GM18907 (cell line): ENCODE results near the gene ETFB.

Experiments used
- ATAC-seq: cut with Tn5 transposase; IDR thresholded peaks from one replicate; pipeline ENCODE4 v1.9.1; 2021; ENCODE audit warnings: mild to moderate bottlenecking, moderate library complexity; ENCODE audit not compliant: unreplicated experiment

ETFB gene

DNA sequence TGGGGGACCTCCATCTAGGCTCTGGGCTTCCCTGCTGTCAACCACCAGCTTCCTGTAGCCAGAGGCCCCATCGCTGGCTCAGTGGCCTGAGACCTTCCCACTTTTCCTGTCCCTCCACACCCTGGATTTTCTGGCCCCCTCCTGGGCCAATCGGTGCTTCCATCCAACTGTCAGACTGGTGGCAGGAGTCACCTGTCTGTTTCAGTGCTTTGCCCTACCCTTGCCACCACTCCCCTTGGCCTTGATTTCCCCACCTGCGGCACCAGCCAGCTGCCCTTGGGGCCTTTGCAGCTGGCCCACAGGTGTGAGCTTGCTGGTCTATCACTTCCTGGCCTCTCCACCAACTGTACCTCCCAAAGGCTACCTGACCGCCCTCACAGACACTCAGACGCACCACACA is 36.8 kb downstream of the ETFB start:
- ATAC-seq = no peak

DNA sequence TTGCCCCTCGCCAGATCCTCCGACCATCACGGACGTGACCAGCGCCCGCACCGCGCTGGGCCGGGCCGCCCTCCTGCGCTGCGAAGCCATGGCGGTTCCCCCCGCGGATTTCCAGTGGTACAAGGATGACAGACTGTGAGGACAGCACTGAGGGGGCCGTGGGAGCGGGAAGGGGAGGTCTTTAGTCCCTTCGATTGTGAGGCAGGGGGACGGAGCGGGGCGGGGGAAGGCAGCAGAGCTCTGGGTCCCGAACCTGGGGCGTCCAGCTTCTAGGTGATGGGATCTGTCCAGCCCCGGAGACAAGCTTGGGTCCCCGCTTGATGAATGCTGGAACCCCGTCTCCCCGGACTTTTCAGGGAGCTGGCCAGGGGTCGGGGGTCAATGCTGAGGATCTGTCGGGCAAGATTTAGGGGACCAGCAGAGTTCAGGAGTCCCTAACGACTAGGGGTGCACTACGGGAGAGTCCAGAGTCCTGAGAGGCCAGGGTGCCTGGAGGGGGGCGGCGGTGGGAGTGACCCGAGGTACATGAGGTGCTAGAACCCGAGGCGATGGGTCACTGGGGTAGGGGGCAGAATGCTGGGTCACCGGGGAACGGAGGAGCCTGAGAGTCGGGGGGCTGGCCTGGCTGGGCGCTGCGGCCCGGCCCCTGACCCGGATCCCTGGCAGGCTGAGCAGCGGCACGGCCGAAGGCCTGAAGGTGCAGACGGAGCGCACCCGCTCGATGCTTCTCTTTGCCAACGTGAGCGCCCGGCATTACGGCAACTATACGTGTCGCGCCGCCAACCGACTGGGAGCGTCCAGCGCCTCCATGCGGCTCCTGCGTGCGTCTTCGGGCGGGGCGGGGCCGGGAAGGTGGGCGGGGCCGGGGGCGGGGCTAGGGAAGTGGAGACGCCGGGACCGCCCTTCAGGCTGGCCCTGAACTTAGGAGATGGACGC is 38.9 kb downstream of the ETFB start:
- ATAC-seq = no peak

DNA sequence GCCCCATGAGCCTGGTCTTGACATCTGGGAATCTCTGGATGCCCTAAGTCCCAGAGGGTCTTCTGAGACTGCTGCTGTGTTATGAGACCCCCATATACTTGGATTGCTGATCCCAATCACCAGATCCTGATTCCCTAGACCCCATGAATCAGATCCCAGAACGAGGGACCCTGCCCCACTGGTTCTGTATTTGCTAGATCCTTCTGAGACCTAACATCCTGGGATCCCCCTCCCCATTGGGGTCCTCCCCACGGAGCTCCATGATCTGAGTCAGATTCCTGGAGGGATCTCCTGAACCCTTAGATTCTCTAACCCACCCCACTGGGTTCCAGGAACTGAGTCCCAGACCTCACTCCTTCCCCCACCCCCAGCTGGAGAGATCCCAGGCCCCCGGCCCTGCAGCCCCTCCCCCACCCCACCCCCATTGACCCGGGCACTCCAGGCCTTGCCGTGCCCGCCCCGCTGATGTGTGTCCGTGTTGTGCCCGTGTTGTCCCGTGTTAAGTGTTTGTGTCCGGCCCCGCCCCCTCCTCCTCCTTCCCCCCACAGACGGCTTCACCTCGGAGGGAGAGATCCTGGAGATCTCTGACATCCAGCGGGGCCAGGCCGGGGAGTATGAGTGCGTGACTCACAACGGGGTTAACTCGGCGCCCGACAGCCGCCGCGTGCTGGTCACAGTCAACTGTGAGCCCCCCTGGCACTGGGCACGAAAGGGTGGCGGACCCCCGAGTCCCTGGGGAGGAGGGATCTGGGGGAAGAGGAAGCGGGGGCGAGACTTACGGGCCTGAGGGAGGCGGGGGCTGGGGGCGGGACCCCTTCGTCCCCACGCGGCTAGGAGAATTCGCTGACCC is 39.7 kb downstream of the ETFB start:
- no peak for ATAC-seq

DNA sequence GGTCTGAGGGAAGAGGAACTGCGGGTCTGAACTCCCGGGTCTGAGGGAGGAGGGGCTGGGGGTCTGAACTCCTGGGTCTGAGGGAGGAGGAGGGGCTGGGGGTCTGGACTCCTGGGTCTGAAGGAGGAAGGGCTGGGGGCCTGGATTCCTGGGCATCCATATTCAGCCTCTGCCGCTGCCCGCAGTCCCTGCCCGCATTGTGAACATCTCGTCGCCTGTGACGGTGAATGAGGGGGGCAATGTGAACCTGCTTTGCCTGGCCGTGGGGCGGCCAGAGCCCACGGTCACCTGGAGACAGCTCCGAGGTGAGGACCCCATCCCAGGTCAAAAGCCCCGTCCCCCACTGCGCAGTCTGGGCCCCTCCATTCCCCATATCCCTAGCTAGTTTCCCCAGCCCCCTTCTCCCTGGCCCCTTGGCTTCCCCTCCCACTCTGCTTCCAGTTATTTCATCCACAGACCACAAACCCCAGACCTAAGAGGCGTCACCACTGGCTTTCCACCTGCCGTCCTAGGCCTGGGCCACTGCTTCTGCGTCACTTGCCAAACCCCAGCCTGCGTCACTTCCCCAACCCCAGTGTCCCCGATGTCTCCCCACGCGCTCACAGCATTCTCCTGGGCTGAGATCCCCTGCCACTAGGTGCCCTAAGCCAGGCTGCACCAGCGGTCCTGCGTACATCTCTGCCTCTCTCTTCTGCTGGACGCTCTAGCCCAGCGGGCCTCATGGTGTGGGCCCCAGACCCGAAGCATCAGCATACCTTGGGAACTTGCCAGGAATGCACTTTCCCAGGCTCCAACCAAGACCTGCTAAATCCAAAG is 40.8 kb downstream of the ETFB start:
- no peak for ATAC-seq

DNA sequence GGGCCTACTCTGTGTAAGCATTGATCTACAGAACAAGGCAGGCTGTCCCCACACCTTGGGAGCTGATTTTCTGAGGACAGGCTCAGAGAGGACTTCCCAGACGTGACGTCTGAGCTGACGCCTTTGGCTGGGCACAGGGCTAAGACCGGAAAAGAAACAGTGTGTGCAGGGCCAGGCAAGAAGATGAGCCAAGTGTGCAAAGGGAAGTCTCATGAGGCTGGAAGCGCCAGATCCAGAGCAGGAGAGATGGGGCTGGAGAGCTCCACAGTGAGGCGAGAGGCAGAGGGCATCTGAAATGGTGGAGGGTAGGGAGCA is 42.1 kb downstream of the ETFB start:
- ATAC-seq = no peak

DNA sequence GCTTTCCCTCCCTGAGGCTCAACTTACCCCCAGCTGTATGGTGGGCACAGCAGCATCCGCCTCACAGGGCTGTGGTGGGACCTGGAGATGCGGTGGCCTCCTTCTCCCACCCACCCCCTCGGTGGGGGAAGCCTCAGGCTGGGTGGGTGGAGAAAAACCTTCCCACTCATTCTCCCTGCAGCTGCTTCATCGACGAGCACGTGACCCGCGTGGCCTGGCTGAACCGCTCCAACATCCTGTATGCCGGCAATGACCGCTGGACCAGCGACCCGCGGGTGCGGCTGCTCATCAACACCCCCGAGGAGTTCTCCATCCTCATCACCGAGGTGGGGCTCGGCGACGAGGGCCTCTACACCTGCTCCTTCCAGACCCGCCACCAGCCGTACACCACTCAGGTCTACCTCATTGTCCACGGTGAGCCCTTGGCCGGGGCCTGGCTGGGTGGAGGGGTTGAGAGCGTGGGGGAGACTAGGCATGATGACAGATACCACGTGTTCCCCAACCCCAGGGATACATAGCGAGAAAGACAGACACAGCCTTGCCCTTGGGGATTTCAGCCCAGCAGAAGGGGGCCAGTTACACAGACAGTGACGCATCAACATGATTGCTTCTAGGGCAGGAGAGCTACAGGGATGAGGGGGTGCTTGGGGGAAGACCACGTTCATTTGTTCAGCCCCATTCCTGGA is 42.6 kb downstream of the ETFB start:
- no peak for ATAC-seq

DNA sequence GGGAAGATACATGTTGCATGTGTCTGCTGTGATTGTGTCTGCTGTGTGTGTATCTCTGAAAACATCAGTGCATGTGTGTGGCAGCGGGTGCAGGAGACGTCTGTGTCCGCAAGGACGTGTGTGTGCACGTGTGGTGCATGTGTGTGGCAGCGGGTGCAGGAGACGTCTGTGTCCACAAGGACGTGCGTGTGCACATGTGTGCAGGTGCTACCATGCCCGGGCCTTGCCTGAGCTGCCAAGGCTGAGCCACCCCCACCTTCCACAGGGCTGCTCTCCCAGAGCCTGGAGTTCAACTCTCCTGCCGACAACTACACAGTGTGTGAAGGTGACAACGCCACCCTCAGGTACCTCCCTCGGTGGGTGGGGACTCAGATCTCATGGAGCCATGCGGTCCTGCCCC is 44.4 kb downstream of the ETFB start:
- ATAC-seq = no peak

DNA sequence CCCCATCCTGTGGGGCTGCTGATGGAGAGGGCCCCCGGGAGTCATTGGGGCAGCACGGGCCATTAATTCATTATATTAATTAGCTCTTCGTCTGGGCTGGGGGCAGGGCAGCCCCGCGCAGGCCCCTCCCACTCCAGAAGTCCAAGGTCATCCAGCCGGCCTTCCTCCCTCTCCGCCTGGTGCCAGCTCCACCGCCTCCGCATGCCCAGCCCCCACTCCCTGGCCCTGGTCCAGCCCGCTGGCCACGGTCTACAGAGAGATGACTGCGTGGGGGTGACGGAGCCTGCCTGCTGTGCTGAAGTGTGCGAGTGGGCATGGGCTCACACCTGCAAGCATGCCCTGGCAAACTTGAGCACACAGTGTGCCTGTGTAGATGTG is 45.9 kb downstream of the ETFB start:
- no peak for ATAC-seq

DNA sequence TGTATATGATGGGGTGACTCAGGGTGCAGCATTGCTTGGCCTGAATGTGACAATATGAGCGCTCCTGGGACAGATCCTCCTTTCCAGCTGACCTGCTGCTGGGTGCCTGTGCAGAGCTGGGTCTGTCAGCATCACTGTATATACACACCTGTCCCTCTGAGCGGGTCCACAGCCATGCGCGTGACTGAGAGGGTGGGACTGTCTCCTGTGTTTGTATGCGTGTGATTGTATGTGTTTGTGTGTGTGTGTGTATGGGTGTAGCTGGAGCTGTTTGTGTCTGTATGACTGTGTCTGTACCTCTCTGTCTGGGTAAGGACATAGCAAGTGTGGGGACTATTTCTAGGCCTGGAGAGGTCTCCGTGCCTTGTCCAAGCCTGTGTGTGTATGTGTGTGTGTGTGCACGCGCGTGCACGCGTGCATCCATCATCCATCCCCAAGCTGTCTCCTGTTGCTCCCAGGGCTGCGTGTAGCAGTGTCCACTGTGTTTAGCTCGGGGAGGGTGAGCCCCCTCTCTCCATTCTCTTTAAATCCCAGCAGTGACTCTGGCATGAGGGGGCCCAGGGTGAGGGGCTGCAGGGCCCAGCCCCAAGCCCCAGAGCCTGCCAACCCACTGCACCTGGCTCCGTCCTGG is 46.4 kb downstream of the ETFB start:
- no peak for ATAC-seq

DNA sequence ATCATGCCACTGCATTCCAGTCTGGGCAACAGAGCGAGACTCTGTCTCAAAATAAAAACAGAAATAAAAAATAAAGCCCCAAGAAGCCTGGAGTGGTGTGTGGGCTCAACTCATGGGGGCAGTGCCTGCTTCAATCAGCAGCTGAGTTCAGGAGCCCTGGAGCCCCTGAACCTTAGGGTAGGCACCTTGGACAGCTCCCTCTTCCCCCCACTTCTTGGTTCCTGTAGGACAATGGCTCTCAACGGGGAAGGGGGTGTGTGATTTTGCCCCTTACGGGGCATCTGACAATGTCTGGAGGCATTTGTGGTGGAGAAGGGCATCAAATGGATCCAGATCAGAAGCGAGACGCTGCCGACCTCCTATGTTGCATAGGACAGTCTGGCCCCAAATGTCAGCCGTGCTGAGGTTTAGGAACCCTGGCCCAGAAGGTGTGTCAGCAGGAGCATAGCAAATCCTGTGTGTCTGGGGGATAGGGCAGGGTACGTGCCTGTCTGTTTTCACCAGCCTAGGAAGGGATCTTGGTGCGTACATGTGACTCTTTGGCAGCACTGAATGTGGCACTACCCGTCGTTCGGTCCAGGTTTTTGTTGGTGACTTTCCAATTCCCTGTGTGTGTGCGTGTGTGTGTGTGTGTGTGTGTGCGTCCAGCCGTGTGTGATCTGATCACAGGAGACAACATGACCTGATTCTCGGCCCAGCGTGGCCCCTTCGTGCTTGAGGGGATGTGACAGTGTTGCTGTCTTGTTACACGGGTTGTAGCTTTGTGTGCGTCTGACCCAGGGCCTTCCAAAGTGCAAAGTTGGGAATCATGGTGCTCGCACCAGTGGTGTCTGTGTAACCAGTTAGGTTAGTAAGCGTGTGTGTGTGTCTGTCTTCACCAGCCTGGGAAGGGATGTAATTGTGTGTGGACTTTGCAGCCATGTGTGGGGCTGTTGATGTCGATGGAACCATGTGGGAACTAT is 47.2 kb downstream of the ETFB start:
- no peak for ATAC-seq

DNA sequence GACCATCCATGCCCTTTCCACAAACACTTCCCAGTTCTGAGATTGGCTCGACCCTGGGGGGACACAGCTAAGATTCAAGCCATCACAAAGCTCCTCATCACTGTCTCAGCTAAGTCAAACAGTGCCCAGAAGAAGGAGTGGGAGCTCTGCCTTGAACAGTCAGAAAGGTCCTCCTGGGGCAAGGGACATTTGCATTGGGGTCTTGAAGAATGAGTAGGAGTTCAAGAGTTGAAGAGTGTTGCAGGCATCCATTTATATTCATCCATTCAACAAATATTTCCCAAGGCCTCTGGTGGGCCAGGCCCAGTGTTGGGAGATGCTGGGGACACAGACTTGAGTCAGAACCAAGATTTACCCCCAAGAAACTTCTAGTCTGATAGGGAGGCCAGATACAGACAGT is 48.2 kb downstream of the ETFB start:
- no peak for ATAC-seq

DNA sequence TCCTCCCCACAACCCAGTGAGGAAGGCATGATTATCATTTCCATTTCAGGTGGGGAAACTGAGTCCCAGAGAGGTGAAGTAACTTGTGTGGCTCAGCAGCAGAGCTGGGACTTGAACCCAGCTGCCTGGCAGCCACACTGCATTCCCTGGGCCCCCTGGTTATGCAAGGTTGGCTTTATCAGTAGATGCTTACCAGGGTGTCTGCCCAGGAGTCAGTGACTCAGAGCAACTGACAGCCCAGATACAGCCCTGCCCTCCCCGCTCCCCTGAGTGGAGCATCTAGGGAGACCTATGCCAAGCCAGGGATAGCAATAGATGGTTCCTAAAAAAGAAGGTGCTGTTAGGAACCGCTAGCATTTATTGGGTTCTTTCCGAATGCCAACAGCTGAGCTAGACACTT is 48.8 kb downstream of the ETFB start:
- ATAC-seq = no peak

DNA sequence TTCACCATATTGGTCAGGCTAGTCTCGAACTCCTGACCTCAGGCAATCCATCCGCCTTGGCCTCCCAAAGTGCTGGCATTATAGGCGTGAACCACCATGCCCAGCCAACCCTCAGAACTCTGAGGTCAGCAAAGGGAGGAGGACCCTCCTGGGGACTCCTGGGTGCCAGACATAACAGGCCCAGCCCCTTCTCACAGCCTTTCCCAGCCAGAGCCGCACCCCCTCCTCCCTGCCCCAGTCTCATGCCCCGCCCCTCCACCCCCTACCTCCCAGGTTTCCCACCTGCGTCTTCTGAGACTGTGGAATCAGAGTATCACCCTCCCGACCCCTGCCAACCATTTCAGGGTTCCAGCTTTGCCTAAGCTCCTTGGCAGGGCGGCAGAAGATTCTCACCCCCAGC is 49.5 kb downstream of the ETFB start:
- no peak for ATAC-seq

DNA sequence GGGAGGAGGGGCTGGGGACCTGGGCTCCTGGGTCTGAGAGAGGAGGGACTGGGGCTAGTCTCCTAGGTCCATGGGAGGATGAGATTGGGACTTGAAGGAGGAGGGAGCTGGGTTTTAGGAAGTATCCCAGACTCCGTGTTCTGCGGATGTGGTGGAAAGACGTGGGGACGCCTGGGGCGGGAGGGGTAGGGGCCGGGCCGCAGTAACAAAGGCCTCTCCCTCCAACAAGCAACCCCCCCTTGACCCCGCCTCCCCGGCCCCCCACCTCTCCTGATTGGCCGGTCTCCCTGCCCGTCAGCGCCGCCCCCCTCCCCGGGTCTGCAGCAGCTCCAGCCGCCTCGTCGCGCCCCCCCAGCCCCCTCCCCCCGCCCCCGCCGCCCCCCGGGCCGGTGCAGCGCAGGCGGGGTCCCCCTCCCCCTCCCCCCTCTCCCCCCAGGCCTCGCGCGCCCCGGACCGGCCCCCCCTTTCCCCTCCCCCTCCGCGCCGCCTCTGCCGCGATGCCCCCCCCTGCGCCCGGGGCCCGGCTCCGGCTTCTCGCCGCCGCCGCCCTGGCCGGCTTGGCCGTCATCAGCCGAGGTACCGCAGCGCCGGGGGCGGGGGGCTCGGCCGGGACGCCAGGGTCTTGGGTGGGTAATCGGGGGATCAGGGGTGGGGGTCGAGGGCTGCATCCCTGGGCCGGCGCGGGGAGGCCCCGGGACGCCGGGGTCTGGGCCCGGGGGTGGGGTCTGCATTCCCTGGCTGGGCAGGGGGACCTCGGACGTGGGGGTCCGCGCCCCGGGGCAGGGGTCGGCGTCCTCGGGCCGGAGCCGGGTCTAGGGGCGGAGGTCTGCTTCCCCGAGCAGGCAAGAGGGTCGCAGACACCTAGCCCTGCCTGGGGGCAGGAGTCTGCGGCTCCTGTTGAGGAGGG is 54.6 kb downstream of the ETFB start, which contains the start of gene IGLON5:
Gene IGLON5 (plus strand): TSS at position 294 of the 907 bp plus-strand sequence. CDS start 204 bp downstream, at position 498.
- no peak for ATAC-seq

DNA sequence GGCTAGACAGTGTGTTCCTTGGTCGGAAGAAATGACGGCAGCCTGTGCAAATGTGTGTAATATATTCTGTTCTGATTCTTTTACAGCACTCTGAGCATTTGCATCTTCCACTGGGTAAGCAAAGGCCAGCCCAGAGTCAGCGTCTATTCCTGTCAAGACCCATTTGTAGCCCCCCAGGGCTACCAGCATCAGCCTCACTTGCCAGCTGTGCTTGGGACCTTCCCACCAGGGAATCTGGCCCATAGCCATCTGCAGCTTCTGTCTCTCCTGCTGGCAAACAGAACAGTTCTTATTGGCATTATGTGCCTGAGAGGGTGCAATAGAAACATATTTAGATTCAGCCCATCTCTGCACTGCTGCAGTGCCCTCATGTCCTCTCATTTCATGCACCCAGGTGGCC is 60.7 kb downstream of the ETFB start:
- no peak for ATAC-seq

DNA sequence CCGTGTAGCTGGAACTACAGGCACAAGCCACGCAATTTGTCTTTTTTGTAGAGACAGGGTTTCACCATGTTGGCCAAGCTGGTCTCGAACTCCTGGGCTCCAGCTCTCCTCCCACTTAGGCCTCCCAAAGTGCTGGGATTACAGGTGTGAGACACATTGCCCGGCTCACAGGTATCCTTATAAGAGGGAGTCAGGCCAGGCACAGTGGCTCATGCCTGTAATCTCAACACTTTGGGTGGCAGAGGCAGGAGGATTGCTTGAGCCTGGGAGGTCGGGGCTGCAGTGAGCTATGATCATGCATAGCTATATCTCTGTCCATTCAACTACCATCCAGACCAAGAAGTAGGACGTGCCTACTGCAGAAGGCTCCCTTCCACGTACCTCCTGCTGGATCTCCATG is 64.9 kb downstream of the ETFB start:
- ATAC-seq = no peak

DNA sequence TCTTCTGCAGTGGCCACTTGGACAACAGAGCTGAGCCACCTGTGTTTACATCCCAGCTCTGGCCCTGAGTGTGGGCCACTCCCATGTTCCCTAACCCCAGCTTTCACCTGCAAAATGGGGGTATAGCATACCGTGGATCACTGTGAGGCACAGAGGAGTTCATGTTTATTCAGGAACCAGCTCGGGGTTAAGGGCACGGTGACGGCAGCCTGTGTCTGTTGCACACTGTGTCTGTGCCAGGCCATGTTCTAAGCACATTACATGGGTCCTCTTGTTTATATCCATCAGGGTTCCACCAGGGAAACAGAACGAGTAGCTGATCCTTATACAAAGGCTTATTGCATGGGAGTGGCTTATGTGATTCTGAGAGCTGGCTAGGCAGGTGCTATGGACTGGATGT is 68.8 kb downstream of the ETFB start:
- ATAC-seq = no peak
